GM18519 (cell line): ENCODE measurements around the gene ETV7.

ENCODE experiments used
- ATAC-seq: cut with Tn5 transposase; IDR thresholded peaks from one replicate; pipeline ENCODE4 v1.9.1; 2021; ENCODE audit warnings: mild to moderate bottlenecking, moderate library complexity; ENCODE audit not compliant: unreplicated experiment, low FRiP score

The ETV7 gene

DNA sequence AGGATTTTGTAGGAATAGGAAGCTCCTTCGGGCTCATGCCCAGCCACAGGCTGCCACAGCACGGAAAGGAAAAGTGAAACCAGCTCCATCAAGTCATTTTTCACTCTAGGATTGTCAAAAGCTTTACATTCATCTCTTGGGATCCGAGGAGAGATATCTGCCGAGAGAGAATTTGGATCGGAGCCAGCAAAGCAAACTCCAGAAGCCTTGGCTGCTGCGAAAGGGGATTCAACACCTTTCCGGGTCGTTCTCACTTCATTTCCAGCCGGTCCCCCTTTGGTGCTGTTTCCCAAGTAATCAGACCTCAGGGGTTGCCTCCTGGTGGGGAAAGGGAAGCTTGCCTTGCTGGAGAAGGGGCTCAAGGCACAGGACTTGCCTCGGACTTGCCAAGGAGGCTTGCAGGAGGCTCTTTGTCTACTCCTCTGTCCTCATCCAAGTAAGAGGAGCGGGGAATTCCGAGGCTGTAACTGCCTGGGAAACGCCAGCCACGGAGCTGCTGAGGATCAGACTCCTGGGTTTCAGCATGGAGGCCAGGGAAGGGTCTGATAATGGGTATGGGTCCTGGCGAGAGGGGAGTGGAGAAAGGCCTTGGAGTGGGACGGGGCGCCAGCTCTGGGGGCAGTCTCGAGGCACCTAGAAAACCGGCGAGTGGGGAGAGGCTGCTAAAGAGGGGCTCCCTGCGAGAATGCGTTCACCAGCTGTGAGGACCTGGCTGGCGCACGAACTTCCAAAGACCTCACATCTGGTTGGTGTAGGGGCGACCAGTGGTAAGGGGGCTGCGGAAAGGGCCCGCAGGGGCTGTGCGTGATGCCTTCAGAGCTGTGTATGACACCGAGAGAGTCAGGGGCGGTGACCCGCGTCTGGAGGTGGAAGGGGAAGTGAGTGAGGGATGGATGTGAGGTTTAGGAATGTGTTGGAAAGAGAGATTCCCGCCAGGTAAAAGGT, 702 bp downstream of the ETV7 start:
- no peak for ATAC-seq

DNA sequence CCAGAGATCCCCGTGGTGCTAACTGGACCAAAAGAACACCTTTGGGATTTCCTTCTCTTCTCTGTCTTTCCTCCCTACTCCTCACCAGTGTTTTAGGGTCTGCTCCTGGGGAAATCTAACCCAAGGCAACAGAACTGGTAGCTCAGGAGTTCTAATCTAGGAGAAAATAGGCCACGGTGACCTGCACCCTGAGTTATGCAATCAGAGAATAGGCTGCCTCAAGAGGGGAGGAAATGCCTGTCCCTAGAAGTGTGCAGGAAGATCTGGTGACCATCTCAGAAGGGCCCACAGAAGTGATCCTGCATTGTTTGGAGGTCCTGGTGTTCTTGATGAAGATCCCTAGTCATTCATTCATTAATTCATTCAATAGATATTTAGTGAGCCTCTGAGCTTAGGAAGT, 3.4 kb downstream of the ETV7 start:
- no peak for ATAC-seq

DNA sequence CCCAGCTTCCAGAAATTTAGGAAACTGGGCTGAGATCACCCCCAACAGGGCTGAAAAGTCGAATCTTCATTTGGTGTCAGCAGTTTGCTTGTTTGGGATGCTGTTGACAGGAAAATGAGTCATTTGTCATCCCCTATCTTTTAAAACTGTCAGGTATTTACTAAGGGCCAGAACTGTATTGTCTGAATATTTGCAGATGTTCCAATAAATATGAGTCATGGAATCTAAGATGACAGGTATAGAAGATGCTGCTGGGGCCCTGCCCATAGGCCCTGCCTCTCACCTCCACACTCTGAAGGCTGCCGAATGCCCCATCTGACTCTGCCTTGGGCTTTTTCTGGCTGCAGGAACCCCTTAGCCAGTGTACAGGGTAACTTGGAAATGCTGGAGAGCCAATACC, 3.9 kb downstream of the ETV7 start:
- ATAC-seq = no peak

DNA sequence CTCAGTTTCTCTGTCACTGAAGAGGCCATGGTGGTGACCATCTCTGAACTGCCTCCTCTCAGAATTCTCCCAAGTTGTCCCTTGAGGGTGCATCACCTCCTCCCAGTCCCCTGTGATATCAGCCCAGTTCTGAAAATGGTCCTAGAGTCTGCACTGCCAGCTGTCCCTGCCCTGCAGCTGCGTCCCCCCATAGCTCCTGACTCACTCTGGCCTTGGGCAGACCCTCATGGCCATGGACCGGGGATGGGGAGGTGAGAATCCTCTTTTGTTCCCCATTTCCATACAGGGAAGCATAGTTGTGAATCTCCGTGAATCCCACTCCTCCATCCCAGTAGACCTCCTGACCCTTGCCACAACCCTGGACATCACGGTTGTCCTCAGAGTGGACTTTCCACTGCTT, 4.5 kb downstream of the ETV7 start:
- no peak for ATAC-seq

DNA sequence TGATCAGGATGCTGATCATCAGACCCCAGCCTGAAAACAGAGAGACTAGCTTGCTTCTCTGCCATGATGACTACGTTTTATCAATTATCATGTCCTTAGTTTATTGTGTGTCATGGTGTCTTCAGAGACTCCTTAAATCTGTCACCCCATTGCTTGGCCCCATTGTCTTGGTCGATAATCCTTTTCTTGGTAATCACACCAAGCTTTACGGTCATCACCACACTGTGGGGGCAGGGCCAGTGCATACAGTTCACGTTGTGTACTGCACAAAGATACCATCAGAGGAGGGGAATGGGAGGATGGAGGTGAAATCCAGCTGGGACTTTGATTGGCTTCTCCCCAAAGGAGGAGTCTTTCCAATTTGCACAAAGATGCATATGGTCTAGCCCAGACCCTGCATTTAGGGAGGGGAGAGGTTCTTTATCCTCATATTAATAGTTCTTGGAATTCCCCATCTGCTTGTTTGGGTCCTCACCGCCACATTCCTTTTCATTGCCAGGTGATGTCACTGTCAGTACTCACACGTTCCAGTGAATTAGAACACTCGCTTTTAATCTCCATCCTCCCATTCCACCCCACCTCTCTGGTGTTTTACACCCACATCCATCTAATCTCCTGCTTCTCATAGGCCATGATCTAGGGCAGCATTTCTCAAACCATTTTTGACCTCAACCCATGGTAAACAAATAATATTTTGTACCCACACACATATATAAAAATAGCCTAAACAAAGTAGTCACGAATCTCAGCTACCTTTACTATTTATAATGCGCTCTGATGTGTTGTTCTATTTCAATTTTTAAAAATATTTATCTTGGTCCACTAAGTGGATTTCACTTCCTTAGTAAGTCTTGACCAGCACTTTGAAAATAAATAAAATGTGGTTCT, 5.7 kb downstream of the ETV7 start:
- ATAC-seq = no peak

DNA sequence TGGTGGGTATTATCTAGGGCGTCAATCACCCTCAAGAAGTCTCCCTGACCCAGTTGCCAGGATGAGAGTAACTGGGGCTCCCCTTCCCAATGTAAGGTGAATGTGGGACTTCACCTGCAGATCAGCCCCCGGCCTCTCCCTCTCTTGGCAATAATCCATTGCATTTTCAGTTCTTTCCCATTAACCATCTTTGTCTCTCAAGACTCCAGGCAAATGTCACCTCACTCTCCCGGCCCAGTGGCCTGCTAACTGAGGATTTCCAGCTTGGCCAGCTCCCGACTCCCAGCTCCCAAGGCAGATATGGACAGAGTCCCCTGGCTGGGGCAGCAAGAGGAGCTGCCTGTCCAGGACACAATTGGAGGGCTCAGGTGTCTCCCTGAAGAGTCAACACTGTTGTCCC, 7.3 kb downstream of the ETV7 start:
- ATAC-seq = no peak

DNA sequence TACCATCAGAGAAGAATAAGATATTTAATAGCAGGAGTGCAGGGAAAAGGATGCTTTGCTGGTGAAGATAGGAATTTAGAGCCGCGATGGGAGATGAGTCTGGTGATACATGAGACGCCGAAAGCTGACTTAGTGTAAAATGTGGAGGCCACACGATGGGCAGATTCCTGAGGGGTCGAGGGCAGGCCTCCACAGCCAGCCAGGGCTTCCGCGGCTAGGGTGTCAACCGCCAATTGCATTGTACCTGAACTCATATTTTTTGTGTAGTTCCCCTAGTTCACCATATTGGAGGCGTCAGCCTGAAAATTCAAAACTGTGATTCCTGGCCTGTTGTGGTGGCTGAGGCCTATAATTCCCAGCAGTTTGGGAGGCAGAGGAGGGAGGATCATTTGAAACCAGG, 8.5 kb downstream of the ETV7 start:
- no peak for ATAC-seq

DNA sequence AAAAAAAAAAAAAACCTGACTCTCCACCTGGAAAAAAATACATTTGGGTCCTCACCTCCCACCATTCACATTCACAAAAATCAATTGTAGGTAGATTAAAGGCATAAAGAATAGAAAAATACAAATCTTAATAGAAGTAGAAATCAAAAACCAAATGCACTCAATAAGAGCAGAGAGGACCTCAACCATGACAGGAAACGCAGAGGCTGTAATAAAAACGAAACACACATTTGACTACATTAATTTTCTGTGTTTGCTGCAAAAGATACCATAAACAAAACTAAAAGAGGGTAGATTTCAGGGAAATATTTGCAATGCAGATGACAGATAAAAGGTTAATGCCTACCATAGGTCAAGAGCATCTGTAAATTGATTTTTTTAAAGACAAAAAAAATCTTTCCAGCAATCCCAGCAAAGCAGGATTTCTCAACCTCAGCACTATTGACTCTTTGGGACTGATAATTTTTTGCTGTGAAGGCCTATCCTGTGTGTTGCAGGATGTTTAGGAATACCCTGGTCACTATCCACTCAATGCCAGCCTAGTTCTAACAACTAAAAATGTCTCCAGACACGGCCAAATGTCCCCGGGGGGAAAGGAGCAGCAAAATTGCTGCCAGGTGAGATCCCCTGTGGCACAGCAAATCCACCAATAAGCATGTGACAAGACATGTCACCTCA, 9.1 kb downstream of the ETV7 start:
- no peak for ATAC-seq

DNA sequence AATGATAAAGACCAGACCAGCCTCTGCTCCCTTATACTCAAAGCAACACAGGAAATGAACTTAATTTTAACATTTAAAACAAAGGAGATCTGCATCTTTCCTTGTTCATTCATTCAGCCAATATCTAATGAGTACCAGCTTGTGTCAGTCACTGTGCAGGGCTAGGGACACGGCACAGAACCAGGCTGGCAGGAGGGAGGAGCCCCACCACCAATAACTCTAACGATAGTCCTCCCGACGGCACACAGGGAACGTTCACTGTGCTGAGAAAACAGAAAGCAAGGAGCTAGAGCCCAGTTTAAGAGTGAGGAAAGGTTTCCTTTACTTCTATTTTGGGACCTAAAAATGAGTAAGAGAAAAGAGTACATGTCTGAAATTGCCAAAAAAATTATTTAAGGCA, 9.9 kb downstream of the ETV7 start:
- no peak for ATAC-seq

DNA sequence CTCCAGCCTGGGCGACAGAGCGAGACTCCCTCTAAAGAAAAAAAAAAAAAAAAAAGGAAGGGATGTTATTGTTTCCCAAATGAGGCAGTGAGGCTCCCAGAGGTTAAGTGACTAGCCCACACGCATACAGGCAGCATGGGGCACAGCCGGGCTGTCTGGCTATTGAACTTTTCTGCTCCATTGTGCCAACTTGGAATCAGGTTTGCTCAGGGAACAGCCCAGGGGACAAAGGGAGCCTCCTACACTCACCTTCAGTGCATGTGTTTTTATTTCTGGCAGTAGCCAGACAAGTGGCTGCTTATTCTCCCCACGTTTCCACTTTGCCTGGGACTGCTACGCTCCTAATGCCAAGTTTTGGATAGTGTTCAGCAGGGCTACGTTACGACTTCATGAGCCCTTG, 10.7 kb downstream of the ETV7 start:
- ATAC-seq = no peak

DNA sequence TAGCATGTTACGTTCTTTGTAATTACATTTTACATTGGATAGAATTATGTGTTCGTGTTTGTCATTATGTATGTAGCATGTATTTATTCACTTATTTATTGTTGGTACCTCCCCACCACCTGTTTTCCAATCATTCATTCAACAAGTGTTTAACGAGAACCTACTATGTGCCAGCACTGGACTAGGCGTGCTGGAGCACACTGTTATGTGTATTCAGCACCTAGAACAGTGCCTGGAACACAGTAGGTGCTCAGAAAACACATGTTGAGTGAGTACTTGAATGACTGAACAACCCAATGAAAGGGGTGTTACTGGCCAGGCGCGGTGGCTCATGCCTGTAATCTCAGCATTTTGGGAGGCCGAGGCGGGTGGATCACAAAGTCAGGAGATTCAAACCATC, 11.3 kb downstream of the ETV7 start:
- ATAC-seq = no peak

DNA sequence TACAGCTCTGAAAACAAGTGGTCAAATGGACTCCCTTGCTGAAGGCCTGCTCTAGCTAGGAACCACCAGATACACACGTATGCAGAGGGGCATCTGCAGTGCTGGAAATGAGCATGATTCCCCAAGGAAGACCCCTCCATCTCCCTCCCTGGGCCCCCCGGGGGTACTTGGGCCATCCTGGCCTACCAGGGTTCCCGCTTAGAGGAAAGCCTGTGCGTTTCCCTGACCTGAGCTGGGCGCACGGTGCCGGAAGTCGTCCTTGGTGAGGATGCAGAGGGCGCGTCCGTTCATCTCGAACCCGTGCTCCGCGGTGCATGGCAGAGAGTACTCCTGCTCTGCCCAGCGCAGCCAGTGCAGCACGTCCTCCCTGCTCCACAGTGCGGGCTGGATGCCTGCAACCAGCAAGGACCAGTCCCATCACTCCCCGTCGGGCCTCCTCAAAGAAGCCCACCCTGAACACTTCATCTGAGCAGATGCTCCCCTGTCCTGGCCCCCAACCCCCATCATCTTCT, 11.8 kb downstream of the ETV7 start:
- no peak for ATAC-seq

DNA sequence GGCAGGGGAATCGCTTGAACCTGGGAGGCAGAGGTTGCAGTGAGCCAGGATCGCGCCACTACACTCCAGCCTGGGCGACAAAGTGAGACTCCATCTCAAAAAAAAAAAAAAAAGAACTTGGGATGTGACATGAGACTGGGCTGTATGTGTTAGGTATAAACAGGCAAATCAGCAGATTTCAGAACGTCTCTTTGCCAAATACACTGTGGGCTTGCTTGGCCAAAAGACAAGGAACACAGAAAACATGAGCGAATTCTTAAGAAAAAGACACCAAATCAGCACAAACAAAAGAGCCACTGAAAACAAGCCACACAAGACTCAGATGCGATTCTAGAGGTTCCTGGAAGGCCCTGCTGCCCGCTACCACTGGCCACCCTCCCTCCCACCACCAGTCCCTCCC, 12.5 kb downstream of the ETV7 start:
- no peak for ATAC-seq

DNA sequence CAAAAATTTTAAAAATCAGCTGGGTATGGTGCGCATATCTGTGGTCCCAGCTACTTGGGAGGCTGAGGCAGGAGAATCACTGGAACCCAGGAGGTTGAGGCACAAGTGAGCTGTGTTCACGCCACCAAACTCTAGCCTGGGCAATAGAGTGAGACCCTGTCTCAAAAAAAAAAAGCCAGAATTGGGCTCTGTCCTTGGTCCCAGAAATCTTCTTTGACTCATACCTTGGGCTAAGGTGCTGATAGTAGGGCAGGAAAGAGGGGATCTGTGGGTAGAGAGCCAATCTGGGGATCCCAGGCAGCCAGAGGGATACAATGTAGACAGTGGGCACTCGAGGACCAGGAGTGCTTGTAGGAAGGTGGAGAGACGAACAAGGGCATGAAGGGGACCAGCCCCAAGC, 13.3 kb downstream of the ETV7 start:
- no peak for ATAC-seq

DNA sequence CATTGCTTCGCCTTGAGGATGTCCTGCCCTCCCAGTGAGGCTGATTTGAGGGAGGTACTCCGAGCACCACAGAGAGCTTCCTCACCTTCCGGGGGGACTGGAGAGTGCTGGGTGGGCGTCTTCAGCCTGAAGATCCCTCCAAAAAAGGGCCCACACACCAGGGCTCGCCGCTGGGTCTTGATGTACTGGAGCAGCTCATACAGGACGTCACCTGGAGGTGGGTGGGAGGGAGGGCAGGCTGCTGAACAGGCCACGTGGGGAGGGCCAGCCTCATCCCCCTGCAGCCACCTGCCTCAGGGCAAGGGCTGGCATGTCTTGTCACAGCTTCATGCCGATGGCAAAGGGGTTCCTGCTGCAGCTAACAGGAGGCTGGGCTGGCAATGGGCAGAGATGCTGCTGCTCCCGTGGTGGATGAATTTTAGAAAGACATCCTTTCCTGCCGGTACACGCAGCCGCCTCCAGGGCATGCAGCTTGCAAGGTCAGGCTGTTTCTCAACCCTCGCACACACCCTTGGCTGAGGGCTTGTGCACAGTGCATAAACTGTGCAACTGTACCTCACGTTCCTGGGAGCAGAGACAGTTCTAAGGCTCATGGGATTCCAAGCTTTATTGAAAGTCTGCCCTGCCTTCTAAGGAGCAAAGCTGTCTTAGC, 14.0 kb downstream of the ETV7 start:
- ATAC-seq = no peak

DNA sequence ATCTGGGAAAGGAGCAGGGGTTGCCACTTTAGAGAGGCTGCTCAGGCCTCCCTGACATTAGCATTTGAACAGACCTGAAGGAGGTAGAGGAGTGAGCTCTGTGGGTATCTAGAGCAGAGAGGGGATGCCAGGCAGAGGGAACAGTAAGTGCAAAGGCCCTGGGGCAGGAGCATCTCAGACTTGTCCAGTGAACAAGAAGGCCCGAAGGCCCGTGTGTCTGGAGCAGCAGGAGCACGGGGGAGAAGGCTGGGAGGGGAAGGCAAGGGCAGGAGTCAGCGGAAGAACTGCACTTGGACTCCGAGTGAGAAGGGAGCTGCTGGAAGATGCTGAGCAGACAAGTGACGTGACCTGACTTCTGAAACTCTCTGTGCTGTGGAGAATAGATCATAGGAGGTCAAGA, 15.4 kb downstream of the ETV7 start:
- no peak for ATAC-seq

DNA sequence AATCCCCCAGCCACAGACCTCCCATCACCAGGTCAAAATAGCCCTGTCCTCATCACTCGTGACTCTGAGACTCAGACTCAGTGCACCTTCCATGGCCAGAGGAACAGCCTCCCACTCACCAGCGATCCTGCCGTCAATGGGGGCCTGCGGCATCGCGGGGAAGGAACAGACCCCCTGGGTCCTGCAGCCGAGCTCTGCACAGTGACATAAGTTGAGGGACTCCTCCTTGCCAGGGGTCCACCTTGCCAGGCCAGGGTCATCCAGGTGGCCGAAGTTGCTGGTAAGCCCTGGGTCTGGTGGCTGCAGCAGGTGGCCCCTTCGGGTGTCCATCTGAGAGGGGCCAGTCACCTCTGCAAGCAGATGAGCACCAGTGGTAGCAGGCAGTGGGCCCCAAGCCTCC, 16.3 kb downstream of the ETV7 start:
- ATAC-seq = no peak

DNA sequence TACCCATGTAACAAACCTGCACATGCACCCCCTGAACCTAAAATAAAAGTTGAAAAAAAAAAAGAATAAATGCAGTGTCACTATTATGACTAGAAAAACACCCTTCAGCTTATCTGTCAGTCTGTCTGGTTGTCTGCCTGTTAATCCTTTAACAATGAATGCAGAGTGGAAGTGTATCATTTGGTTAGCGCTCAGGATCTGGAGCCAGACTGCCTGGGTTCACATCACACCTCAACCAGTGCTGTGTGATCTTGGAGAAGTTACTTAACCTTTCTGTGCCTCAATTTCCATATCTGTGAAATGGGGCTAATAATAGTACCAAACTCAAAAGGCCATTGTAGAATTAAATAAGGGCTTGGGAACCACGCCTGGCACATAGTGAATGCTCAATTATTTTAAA, 16.8 kb downstream of the ETV7 start:
- no peak for ATAC-seq

DNA sequence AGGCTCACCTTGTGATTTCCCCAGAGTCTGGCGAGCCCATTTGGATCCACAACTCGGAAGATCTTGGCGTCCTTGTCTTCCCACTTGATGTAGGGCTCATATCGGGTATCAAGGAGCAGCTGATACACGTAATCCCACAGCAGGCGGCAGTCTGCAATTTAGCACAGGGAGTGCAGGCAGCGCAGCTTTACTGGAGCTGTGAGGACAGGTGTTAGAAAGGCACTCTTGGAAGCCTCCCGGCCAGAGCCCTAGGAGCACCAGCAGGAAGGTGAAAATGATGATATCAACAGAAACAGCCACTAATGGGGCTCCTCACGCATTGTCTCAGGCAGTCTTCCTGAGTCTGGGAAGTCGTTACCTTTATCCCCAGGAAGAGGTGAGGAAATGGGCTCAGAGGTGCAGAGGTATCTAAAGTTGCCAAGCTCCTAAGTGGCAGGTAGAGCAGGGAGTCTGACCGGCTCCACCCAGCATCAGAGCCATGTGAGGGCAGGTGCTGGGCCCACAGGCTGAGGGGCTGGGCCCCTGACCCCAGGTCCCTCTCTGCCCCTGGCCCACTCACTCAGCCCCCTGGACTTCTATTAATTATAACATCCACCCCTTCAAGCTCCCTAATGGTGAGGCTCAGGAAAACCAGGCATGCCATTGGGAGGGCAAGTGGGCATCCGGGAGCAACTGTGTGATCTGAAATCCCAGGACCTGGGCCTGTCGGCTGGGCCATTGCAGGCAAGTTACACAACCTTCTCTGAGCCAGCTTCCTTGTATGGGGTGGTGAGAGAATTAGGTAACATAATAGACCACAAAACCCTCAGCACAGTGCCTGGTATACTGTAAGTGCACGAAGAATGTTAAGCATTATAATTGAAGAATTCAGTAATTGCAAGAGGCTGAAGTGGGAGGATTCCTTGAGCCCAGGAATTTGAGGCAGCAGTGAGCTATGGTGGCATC, 18.3 kb downstream of the ETV7 start:
- no peak for ATAC-seq
